ENCODE measurements around the gene NKAIN2. TPM values are rescaled to one million over a fixed set of nuclear protein-coding genes. Genes with fewer than 3 reads are reported as not detected.

Gene NKAIN2
- total and polyA plus RNA-seq, 7 donors, result 0.08 to 13.5 (median 1.1) TPM

GRCh38 chr6:124433387-124434160 is 629.9 kb downstream of the NKAIN2 start:
- no peaks in the 10 kb centered on the region for H3K36me3 ChIP-seq (ENCODE audit: insufficient read depth in 1 of 2, low read depth in 1 of 2)
- H3K9me3 ChIP-seq, result no peaks in the 10 kb centered on the region
- DNase-seq (no peak), ATAC-seq (no peak)
- TF ChIP-seq CTCF (IDR thresholded peaks at IDR 0.05), result no peak
- no peak overlapping the region for H3K27ac ChIP-seq
- H3K27me3 ChIP-seq (ENCODE audit: insufficient read depth in 3 of 3, low read length in 2 of 3), result no peaks in the 10 kb centered on the region
- 69 to 77% (median 75%) methylated on average over 6 of the region's 6 CpGs for WGBS, 3 donors
- intact Hi-C loops (cut with DNase I), result no loop called here
- no peaks in the 10 kb centered on the region for H3K4me1 ChIP-seq
- H3K4me3 ChIP-seq, result no peak overlapping the region

GRCh38 chr6:124434421-124434820 is 630.8 kb downstream of the NKAIN2 start:
- intact Hi-C loops (cut with DNase I), result no loop called here
- Histone ChIP-seq H3K4me1 (no peaks in the 10 kb centered on the region), H3K36me3 (ENCODE audit: insufficient read depth in 1 of 2, low read depth in 1 of 2) (no peaks in the 10 kb centered on the region), H3K9me3 (no peaks in the 10 kb centered on the region), H3K27ac (no peak overlapping the region), H3K4me3 (no peak overlapping the region), H3K27me3 (ENCODE audit: insufficient read depth in 3 of 3, low read length in 2 of 3) (no peaks in the 10 kb centered on the region)
- DNase-seq (no peak), ATAC-seq (no peak)
- TF ChIP-seq CTCF (IDR thresholded peaks at IDR 0.05), result no peak
- WGBS, 3 donors, result 75 to 80% (median 77%) methylated on average over 2 of the region's 2 CpGs

GRCh38 chr6:124436803-124437202 is 633.1 kb downstream of the NKAIN2 start:
- no peak for TF ChIP-seq CTCF (IDR thresholded peaks at IDR 0.05)

GRCh38 chr6:124438546-124439065 is 634.9 kb downstream of the NKAIN2 start:
- H3K27me3 ChIP-seq (ENCODE audit: insufficient read depth in 3 of 3, low read length in 2 of 3), result no peaks in the 10 kb centered on the region
- no peak for TF ChIP-seq CTCF (IDR thresholded peaks at IDR 0.05)
- H3K36me3 ChIP-seq (ENCODE audit: insufficient read depth in 1 of 2, low read depth in 1 of 2), result no peaks in the 10 kb centered on the region
- no peaks in the 10 kb centered on the region for H3K9me3 ChIP-seq
- ATAC-seq (no peak), DNase-seq (no peak)
- no peak overlapping the region for H3K4me3 ChIP-seq
- intact Hi-C loops (cut with DNase I), result no loop called here
- no peaks in the 10 kb centered on the region for H3K4me1 ChIP-seq
- H3K27ac ChIP-seq, result no peak overlapping the region
- 38 to 57% (median 54%) methylated on average over 4 of the region's 4 CpGs for WGBS, 3 donors

More at GRCh38 chr6:124436803-124437202, 633.1 kb downstream of the NKAIN2 start:
- H3K4me3 ChIP-seq, result no peak overlapping the region
- intact Hi-C loops (cut with DNase I), result no loop called here
- no peaks in the 10 kb centered on the region for H3K27me3 ChIP-seq (ENCODE audit: insufficient read depth in 3 of 3, low read length in 2 of 3)
- H3K9me3 ChIP-seq, result no peaks in the 10 kb centered on the region
- ATAC-seq, result no peak
- 83 to 85% (median 84%) methylated on average over 3 of the region's 3 CpGs for WGBS, 3 donors
- no peak overlapping the region for H3K27ac ChIP-seq
- no peaks in the 10 kb centered on the region for H3K36me3 ChIP-seq (ENCODE audit: insufficient read depth in 1 of 2, low read depth in 1 of 2)
- no peak for DNase-seq
- no peaks in the 10 kb centered on the region for H3K4me1 ChIP-seq
